Glutamatergic neuron (in vitro differentiated cells): Measurements from ENCODE around the gene OTOS. TPM values are rescaled to one million over a fixed set of nuclear protein-coding genes. Genes with fewer than 3 reads are reported as not detected.

Experiments used
- DNase-seq: peaks from one replicate; pipeline ENCODE4 v3.0.0; 2022
- H3K27ac Mint-ChIP-seq: one replicate; pipeline ENCODE4 v1.8.0; 2020; ENCODE audit warnings: mild to moderate bottlenecking, mixed read lengths, inconsistent platforms; ENCODE audit not compliant: unreplicated experiment
- H3K27me3 Mint-ChIP-seq: one replicate; pipeline ENCODE4 v1.8.0; 2020; ENCODE audit warnings: mild to moderate bottlenecking, moderate library complexity, mixed read lengths, inconsistent platforms; ENCODE audit not compliant: unreplicated experiment
- H3K36me3 Mint-ChIP-seq: one replicate; pipeline ENCODE4 v1.8.0; 2020; ENCODE audit warnings: mild to moderate bottlenecking, mixed read lengths, inconsistent platforms; ENCODE audit not compliant: unreplicated experiment
- H3K4me1 Mint-ChIP-seq: one replicate; pipeline ENCODE4 v1.8.0; 2020; ENCODE audit warnings: mild to moderate bottlenecking, low read depth, mixed read lengths, inconsistent platforms; ENCODE audit not compliant: unreplicated experiment
- H3K4me3 Mint-ChIP-seq: one replicate; pipeline ENCODE4 v1.8.0; 2020; ENCODE audit warnings: mild to moderate bottlenecking, mixed read lengths, inconsistent platforms; ENCODE audit not compliant: unreplicated experiment
- H3K9me3 Mint-ChIP-seq: one replicate; pipeline ENCODE4 v1.8.0; 2020; ENCODE audit warnings: mild to moderate bottlenecking, moderate library complexity, mixed read lengths, inconsistent platforms; ENCODE audit not compliant: unreplicated experiment
- CTCF ChIP-seq: fragments of 200-600 bp; sonication (generic); IDR thresholded peaks from one replicate; pipeline ENCODE4 v1.5.0; 2021; ENCODE audit not compliant: partially characterized antibody, unreplicated experiment
- long read RNA-seq: library from polyadenylated mRNA; unstranded; transcript quantifications from one replicate; pipeline ENCODE4 v2.0.0, GENCODE V29; 2020; ENCODE audit not compliant: unreplicated experiment
- total RNA-seq: library from RNA; stranded (reverse); fragmentation: NEBNext Ultra II Directional; extraction: Animal tissue kit (Norgen Biotek cat#: 25700); gene quantifications from one replicate; pipeline ENCODE4 v1.2.1, GENCODE V29; 2021; ENCODE audit not compliant: unreplicated experiment

Gene OTOS
- total RNA-seq, result not detected
- long read RNA-seq, result 0 reads

GRCh38 chr2:240140511-240140910, at the start of gene OTOS:
TSS of gene OTOS (minus strand) at chr2:240140658. CDS start at chr2:240140326, 332 bp downstream.
- H3K36me3 Mint-ChIP-seq, result no peaks in the 10 kb centered on the region
- peaks cover 8% of the 10 kb centered on the region for H3K27me3 Mint-ChIP-seq
- peaks cover 11% of the 10 kb centered on the region for H3K9me3 Mint-ChIP-seq
- no peak within 1 kb of the TSS for H3K4me3 Mint-ChIP-seq
- no peak for TF ChIP-seq CTCF
- no peak for DNase-seq
- H3K4me1 Mint-ChIP-seq, result peaks cover 6% of the 10 kb centered on the region
- no peak within 1 kb of the TSS for H3K27ac Mint-ChIP-seq

GRCh38 chr2:240189686-240190085, 49.2 kb upstream of the OTOS start:
- Mint-ChIP-seq H3K4me1 (peaks cover 5% of the 10 kb centered on the region), H3K4me3 (no peak overlapping the region), H3K9me3 (peaks cover 7% of the 10 kb centered on the region), H3K27ac (no peak overlapping the region), H3K27me3 (peaks cover 7% of the 10 kb centered on the region), H3K36me3 (peaks cover 31% of the 10 kb centered on the region)
- TF ChIP-seq CTCF, result no peak
- DNase-seq, result no peak

DNA sequence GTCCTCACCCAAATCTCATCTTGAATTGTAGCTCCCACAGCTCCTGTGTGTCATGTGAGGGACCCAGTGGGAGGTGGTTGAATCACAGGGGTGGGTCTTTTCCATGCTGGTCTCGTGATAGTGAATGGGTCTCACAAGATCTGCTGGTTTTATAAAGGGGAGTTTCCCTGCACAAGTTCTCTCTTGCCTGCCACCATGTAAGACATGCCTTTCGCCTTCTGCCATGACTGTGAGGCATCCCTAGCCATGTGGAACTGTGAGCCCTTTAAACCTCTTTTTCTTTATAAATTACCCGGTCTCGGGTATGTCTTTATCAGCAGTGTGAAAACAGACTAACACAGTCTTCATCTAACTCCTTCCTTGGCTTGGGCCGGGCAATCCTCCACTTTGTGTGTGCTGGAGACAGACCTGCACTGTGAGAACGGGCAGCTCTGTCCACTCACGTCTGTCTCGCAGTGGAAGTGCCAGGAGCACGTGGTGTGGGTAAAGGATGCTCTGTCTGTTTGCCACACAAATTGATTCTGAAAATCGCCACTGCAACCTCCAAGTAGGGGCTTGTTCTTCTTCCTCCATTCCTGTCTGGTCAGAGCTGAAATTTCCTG, 47.6 kb upstream of the OTOS start:
- Mint-ChIP-seq H3K27me3 (peaks cover 11% of the 10 kb centered on the region), H3K27ac (no peak overlapping the region), H3K4me1 (peaks cover 3% of the 10 kb centered on the region), H3K36me3 (peaks cover 31% of the 10 kb centered on the region), H3K9me3 (peaks cover 8% of the 10 kb centered on the region), H3K4me3 (no peak overlapping the region)
- TF ChIP-seq CTCF, result no peak
- DNase-seq, result no peak

DNA sequence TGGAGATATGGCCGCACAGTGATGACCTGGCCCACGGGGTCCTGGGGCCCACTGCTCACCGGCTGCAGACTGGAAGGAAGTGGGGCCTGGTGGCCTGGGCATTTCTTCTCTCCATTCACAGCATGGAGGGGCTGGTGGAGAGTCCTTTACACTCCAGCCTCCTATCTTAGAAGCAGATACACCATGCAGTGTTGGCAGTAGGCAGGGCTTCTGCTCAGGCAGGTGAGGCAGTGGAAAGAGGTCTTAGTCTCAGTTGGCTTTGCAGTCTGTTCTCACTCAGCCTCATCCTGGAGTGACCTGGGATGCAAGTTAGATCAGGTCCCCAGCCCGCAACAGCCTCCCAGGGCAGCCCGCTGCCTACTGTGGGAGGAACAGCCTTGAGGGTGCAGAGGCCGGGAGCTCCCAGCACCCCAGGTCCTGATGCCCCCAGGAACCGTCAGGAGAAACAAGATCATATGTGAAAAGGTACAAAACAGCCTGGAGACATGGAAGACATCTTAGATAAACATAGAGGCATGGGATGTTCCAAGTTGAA, 45.8 kb upstream of the OTOS start:
- Mint-ChIP-seq H3K36me3 (peaks cover 31% of the 10 kb centered on the region), H3K9me3 (peaks cover 10% of the 10 kb centered on the region), H3K4me3 (no peak overlapping the region), H3K4me1 (peaks cover 9% of the 10 kb centered on the region), H3K27me3 (peaks cover 12% of the 10 kb centered on the region), H3K27ac (no peak overlapping the region)
- TF ChIP-seq CTCF, result no peak
- no peak for DNase-seq

DNA sequence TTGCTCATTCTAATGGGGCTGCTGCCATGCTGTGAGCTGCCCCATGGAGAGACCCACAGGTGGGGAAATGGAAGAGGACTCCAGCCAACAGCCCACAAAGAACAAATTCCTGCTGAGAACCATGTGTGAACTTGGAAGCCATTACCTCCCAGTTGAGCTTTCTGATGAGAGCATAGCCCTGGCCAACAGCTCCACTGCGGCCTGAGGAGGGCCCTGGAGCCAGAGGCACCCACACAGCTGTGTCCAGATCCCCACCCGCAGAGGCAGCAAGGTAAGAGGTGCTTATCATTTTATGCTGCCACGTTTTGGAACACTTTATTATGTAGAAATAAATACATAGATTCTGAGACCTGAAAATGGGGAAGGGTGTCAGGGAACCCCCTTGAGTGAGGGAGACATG, 44.2 kb upstream of the OTOS start:
- Mint-ChIP-seq H3K36me3 (peaks cover 27% of the 10 kb centered on the region), H3K9me3 (peaks cover 10% of the 10 kb centered on the region), H3K4me3 (no peak overlapping the region), H3K27me3 (peaks cover 12% of the 10 kb centered on the region), H3K4me1 (peaks cover 14% of the 10 kb centered on the region), H3K27ac (no peak overlapping the region)
- DNase-seq, result no peak
- no peak for TF ChIP-seq CTCF
